ENCODE results near the gene KRT33A.

GRCh38 chr17:41383690-41384089, 33.1 kb upstream of the KRT33A start:
- TF ChIP-seq FOXP2 (optimal IDR thresholded peaks at IDR 0.05; ENCODE audit: control extremely low read depth, extremely low read length, insufficient read depth) (no peak), POLR2AphosphoS5 (IDR thresholded peaks at IDR 0.05; ENCODE audit: borderline replicate concordance, low read depth, low read length) (no peak)

Data from SK-N-MC (cell line).